MM.1S (cell line): ENCODE measurements around the gene PPM1E.

Experiments used
- EZH2 ChIP-seq: fragments of 300-600 bp; sonication (generic); optimal IDR thresholded peaks from 2 replicates; pipeline ENCODE3; 2017; ENCODE audit warnings: low read depth, mild to moderate bottlenecking, antibody characterized with exemption, low read length, mixed read lengths
- TF ChIP-seq, protein P1 (sequence below): fragments of 300-600 bp; sonication (generic); IDR thresholded peaks from 2 replicates; pipeline ENCODE4 v1.5.1; 2016; ENCODE audit warnings: antibody characterized with exemption, low read length, mixed read lengths

DNA sequence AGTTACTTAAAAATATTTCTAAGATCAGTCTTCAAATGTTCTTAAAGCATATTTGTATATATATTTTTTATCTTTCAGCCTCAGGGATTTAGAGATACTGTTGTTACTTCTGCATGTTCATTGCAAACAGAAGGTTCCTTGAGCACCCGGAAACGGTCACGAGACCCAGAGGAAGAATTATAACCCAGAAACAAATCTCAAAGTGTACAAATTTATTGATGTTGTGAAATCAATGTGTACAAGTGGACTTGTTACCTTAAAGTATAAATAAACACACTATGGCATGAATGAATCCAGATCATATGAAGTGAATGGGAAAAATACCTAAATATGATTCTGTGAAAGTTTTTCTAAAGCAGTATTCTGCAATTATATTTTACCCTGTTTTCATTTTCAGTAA, 21.6 kb upstream of the PPM1E start:
- TF ChIP-seq, protein P1, sequence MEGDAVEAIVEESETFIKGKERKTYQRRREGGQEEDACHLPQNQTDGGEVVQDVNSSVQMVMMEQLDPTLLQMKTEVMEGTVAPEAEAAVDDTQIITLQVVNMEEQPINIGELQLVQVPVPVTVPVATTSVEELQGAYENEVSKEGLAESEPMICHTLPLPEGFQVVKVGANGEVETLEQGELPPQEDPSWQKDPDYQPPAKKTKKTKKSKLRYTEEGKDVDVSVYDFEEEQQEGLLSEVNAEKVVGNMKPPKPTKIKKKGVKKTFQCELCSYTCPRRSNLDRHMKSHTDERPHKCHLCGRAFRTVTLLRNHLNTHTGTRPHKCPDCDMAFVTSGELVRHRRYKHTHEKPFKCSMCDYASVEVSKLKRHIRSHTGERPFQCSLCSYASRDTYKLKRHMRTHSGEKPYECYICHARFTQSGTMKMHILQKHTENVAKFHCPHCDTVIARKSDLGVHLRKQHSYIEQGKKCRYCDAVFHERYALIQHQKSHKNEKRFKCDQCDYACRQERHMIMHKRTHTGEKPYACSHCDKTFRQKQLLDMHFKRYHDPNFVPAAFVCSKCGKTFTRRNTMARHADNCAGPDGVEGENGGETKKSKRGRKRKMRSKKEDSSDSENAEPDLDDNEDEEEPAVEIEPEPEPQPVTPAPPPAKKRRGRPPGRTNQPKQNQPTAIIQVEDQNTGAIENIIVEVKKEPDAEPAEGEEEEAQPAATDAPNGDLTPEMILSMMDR = no peak
- no peak for TF ChIP-seq EZH2
